A673 (cell line): ENCODE measurements around the gene SMC3.

Experiments used
- CTCF ChIP-seq: fragments of 300-800, 200-600 bp; sonication (generic); conservative IDR thresholded peaks from 2 replicates; pipeline ENCODE4 v1.5.1; 2017; ENCODE audit warnings: low read depth, mild to moderate bottlenecking, antibody characterized with exemption, low read length, moderate library complexity, mixed read lengths
- EZH2 ChIP-seq: fragments of 200-600 bp; sonication (generic); IDR thresholded peaks from 2 replicates; pipeline ENCODE4 v1.6.1; 2017; ENCODE audit warnings: borderline replicate concordance, low read depth, mild to moderate bottlenecking, mixed read lengths, antibody characterized with exemption, low read length; ENCODE audit not compliant: poor library complexity, severe bottlenecking

GRCh38 chr10:110644598-110645462, 77.3 kb downstream of the SMC3 start:
- TF ChIP-seq CTCF: no peak
- TF ChIP-seq EZH2: no peak
